ENCODE measurements around the gene CLIP2. TPM values are rescaled to one million over a fixed set of nuclear protein-coding genes. Genes with fewer than 3 reads are reported as not detected.
"Not testable (repeated sequence)": the region's sequence is repeated elsewhere in the genome, so short reads cannot be mapped to it uniquely, and the experiment has no call there.

Gene CLIP2
- total RNA-seq, 6 experiments from 2014 or later: 27.9 to 37.5 (median 34.5) TPM

DNA sequence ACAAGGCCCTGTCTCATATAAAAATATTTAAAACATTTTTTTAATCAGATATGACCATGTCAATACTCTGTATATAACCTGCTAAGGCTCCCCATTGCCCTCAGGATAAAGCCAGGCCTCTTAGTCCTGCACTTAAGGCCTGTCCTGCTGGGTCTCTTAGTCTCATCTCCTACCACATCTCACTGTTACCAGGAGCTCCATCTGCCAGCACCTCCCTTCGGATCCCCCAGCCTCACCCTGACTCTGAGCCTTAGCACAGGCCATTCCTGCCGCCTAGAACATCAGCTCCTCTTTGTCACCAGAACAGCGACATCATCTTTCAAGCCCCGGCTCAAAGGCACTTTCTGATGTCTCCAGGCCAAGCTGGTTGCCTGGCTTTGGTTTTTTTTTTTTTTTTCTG is 138.8 kb downstream of the CLIP2 start:
- Mint-ChIP-seq H3K36me3 (ENCODE audit: low read depth) (no peaks in the 10 kb centered on the region), H3K27ac (no peak overlapping the region), H3K9me3 (no peaks in the 10 kb centered on the region), H3K4me1 (ENCODE audit: low read depth) (peaks cover 7% of the 10 kb centered on the region; the same call in 1 of the 2 replicates), H3K4me3 (no peak overlapping the region), H3K27me3 (ENCODE audit: insufficient read depth) (peaks cover 4% of the 10 kb centered on the region)
- no peak for DNase-seq
- TF ChIP-seq, protein P1, sequence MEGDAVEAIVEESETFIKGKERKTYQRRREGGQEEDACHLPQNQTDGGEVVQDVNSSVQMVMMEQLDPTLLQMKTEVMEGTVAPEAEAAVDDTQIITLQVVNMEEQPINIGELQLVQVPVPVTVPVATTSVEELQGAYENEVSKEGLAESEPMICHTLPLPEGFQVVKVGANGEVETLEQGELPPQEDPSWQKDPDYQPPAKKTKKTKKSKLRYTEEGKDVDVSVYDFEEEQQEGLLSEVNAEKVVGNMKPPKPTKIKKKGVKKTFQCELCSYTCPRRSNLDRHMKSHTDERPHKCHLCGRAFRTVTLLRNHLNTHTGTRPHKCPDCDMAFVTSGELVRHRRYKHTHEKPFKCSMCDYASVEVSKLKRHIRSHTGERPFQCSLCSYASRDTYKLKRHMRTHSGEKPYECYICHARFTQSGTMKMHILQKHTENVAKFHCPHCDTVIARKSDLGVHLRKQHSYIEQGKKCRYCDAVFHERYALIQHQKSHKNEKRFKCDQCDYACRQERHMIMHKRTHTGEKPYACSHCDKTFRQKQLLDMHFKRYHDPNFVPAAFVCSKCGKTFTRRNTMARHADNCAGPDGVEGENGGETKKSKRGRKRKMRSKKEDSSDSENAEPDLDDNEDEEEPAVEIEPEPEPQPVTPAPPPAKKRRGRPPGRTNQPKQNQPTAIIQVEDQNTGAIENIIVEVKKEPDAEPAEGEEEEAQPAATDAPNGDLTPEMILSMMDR (IDR thresholded peaks at IDR 0.05): no peak

- no peaks in the 10 kb centered on the region for H3K9me3 Mint-ChIP-seq
- peaks cover 4% of the 10 kb centered on the region for H3K27me3 Mint-ChIP-seq (ENCODE audit: insufficient read depth)
- no peaks in the 10 kb centered on the region for H3K36me3 Mint-ChIP-seq (ENCODE audit: low read depth)
- peak overlapping the region; percentile 16; the same call in 1 of the 2 replicates for H3K27ac Mint-ChIP-seq
- H3K4me1 Mint-ChIP-seq (ENCODE audit: low read depth): peaks cover 7% of the 10 kb centered on the region; the same call in 1 of the 2 replicates
- peak; percentile 34 for DNase-seq
- TF ChIP-seq, protein P1 (IDR thresholded peaks at IDR 0.05): no peak
- H3K4me3 Mint-ChIP-seq: no peak overlapping the region
Measured at GRCh38 chr7:74429153-74429747, 140.0 kb downstream of the CLIP2 start.

GRCh38 chr7:74430409-74430808 is 141.2 kb downstream of the CLIP2 start:
- not testable (repeated sequence) for H3K36me3 Mint-ChIP-seq (ENCODE audit: low read depth); H3K4me3 Mint-ChIP-seq; H3K9me3 Mint-ChIP-seq; DNase-seq; H3K27ac Mint-ChIP-seq; H3K4me1 Mint-ChIP-seq (ENCODE audit: low read depth); H3K27me3 Mint-ChIP-seq (ENCODE audit: insufficient read depth)

DNA sequence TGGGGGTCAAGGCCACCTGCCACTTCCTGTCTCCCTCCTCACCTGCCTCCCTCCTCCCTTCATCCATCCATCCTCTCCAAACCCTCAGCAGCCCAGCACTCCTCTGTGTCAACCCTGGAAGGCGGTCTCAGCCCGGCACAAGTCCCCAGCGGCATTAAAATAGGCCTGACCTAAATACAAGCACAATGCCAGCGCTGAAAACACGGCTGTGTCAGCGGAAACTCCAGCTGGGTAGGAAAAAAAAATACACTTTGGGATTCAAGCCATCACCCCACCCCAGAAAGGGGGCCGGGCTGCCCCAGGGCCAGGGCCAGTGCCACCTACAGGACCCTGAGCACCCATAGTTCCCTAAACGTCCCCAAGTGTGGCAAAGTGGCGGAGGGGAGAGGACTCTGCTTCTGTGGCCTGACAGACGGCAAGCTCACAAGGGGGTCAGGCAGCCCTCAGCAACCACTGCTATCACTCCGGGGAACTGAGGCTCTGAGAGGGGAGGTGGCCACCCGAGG is 141.8 kb downstream of the CLIP2 start:
- no peak overlapping the region for H3K4me3 Mint-ChIP-seq
- H3K27me3 Mint-ChIP-seq (ENCODE audit: insufficient read depth): peaks cover 4% of the 10 kb centered on the region
- H3K27ac Mint-ChIP-seq: no peak overlapping the region
- H3K36me3 Mint-ChIP-seq (ENCODE audit: low read depth): no peaks in the 10 kb centered on the region
- H3K4me1 Mint-ChIP-seq (ENCODE audit: low read depth): peaks cover 7% of the 10 kb centered on the region; the same call in 1 of the 2 replicates
- no peak for DNase-seq
- TF ChIP-seq, protein P1 (IDR thresholded peaks at IDR 0.05): no peak
- H3K9me3 Mint-ChIP-seq: no peaks in the 10 kb centered on the region

GRCh38 chr7:74437291-74437571 is 148.0 kb downstream of the CLIP2 start:
- DNase-seq; H3K4me3 Mint-ChIP-seq; H3K27ac Mint-ChIP-seq; H3K27me3 Mint-ChIP-seq (ENCODE audit: insufficient read depth); H3K4me1 Mint-ChIP-seq (ENCODE audit: low read depth); H3K36me3 Mint-ChIP-seq (ENCODE audit: low read depth): not testable (repeated sequence)
- H3K9me3 Mint-ChIP-seq: peaks cover 13% of the 10 kb centered on the region

GRCh38 chr7:74438327-74438726 is 149.1 kb downstream of the CLIP2 start:
- H3K27me3 Mint-ChIP-seq (ENCODE audit: insufficient read depth): peaks cover 3% of the 10 kb centered on the region
- no peak overlapping the region for H3K27ac Mint-ChIP-seq
- peaks cover 6% of the 10 kb centered on the region for H3K36me3 Mint-ChIP-seq (ENCODE audit: low read depth)
- H3K4me1 Mint-ChIP-seq (ENCODE audit: low read depth): peaks cover 9% of the 10 kb centered on the region
- peaks cover 13% of the 10 kb centered on the region for H3K9me3 Mint-ChIP-seq
- no peak for DNase-seq
- H3K4me3 Mint-ChIP-seq: no peak overlapping the region
- TF ChIP-seq, protein P1 (IDR thresholded peaks at IDR 0.05): no peak
